Measurements from ENCODE around the gene CLCF1.

GRCh38 chr11:67412495-67413179 is 39.2 kb upstream of the CLCF1 start:
- no peak for TF ChIP-seq CTCF (IDR thresholded peaks at IDR 0.05; ENCODE audit: low read depth, low read length, poor library complexity, severe bottlenecking)
- no peak for TF ChIP-seq EZH2phosphoT487 (IDR thresholded peaks at IDR 0.05; ENCODE audit: borderline replicate concordance, low read length)
